Pancreas (tissue), 10 donors: ENCODE results near the gene BEST3. TPM values are rescaled to one million over a fixed set of nuclear protein-coding genes. Genes with fewer than 3 reads are reported as not detected.
A peak's percentile ranks its signal among the peaks of the same experiment; 100 is the strongest.

Source experiments
- ATAC-seq, 4 donors: fragments of 200-7000 bp; cut with Tn5 transposase; one replicate each; pipeline versions ENCODE4 v1.8.0 to v1.9.1; 2020; ENCODE audit warnings: mild to moderate bottlenecking in 4 of 4, moderate library complexity in 4 of 4
- DNase-seq, 6 donors: peaks; one replicate each; pipeline ENCODE4 v3.0.0-alpha.2; 2020
- FAIRE-seq: peaks from 2 replicates; lab custom pipeline; 2012; peaks lifted over from hg19 to GRCh38; lab: Jason Lieb, UNC
- H3K27ac ChIP-seq, 4 donors: fragments of 200-600 bp; sonication (generic); 1 replicate in 3 of 4; 2 replicates in 1 of 4; pipeline versions ENCODE4 v1.5.0 to v1.8.0; 2020
- H3K27me3 ChIP-seq, 4 donors: fragments of 200-600 bp; one replicate each; pipeline ENCODE4 v1.8.0; 2021
- H3K36me3 ChIP-seq, 3 donors: fragments of 200-600 bp; sonication (generic) in 1 of 3; one replicate each; pipeline versions ENCODE4 v1.5.0 to v1.8.0; 2020 to 2021
- H3K4me1 ChIP-seq, 3 donors: fragments of 200-600 bp; one replicate each; pipeline ENCODE4 v1.8.0; 2021
- H3K4me3 ChIP-seq, 4 donors: fragments of 200-600 bp; sonication (generic) in 2 of 4; one replicate each; pipeline versions ENCODE4 v1.5.0 to v1.8.0; 2020 to 2021
- H3K9me3 ChIP-seq, 4 donors: fragments of 200-600 bp; one replicate each; pipeline ENCODE4 v1.8.0; 2021
- CTCF ChIP-seq, 4 donors: fragments of 200-600 bp; sonication (generic) in 3 of 4; IDR thresholded peaks; one replicate each; pipeline versions ENCODE4 v1.5.0 to v1.8.0; 2021; ENCODE audit warnings: antibody characterized with exemption in 4 of 4
- WGBS, 2 donors: extraction: QIAGEN DNeasy Blood & Tissue Kit; methylation state at CpG; one replicate each; pipeline ENCODE4 v1.1.7; 2013; 5-methylcytosine and 5-hydroxymethylcytosine counted together
- intact Hi-C, 3 donors: fragments of 100-400 bp; cut with DNase I; formaldehyde crosslinking; loops; one replicate each; pipeline versions ENCODE4 v1.11.1 to v1.14.2; 2022
- polyA plus RNA-seq, 2 donors: library from polyadenylated mRNA; stranded (reverse); fragments of 200-250 nt; gene quantifications; one replicate each; pipeline ENCODE4 v1.2.3, GENCODE V29; 2013
- total RNA-seq, 6 donors: library from RNA; stranded (reverse); fragmentation: NEBNext Ultra II Directional in 4 of 6; extraction: Animal tissue kit (Norgen Biotek cat#: 25700) in 4 of 6; gene quantifications; one replicate each; pipeline versions ENCODE4 v1.2.1 to v1.2.4, GENCODE V29; 2021 to 2023
- donor health status: healthy with polysubstance abuse.
- donor health status: DM: no; HTN: no; CAD: no; lungs with moderate emphysema.
- donor health status: DM: no; HTN: no; CAD: no.
- donor health status: control.
- donor health status: control.
- donor health status: Bipolar disorder and iron deficiency.
- donor health status: DM: yes; HTN: yes; CAD: no.
- donor health status: DM: no; HTN: no; CAD: no.
- donor health status: DM: no; HTN: no; CAD: no.
- donor health status: DM: yes; HTN: yes; CAD: no.

BEST3 gene
- total and polyA plus RNA-seq, 8 donors: 0.12 to 2.8 (median 1.2) TPM; not detected in 2

GRCh38 chr12:69688471-69689427, 10.4 kb downstream of the BEST3 start:
- intact Hi-C loops: no loop called here

DNA sequence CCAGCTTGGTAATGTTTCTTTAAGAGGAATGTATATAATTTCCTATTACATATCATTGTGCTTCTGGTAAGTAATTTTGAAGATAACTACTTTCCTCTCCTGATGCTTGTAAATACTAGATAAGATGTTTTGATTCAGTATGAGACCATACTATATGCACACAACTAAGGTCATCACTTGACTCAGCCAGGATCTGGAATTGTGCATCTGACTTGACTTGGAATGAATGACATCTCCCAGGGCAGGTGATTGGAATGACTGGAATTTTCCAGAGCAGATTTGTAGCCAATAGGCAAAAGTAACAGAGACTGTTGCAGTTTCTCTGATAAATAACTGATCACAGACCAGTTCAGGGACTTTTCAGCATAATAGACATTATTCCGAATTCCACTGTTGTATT, 11.1 kb downstream of the BEST3 start:
- intact Hi-C loops: no loop called here
- DNase-seq (no peak), ATAC-seq (no peak), FAIRE-seq (no peak)
- no peak overlapping the region for H3K4me3 ChIP-seq
- H3K36me3 ChIP-seq: no peaks in the 10 kb centered on the region
- H3K27me3 ChIP-seq: no peaks in the 10 kb centered on the region
- WGBS, 2 donors: 44 to 64% methylated on average over 1 of the region's 1 CpG
- no peaks in the 10 kb centered on the region for H3K9me3 ChIP-seq
- H3K4me1 ChIP-seq: peaks cover 0 to 3% (median 0%) of the 10 kb centered on the region in 3 donors
- no peak overlapping the region for H3K27ac ChIP-seq
- TF ChIP-seq CTCF (IDR thresholded peaks at IDR 0.05): no peak

More at GRCh38 chr12:69688471-69689427, 10.4 kb downstream of the BEST3 start:
- ATAC-seq (peak in 3 of 4 donors; percentile 52 to 88 (median 79)), DNase-seq (peak in 5 of 6 donors; percentile 2 to 59 (median 15)), FAIRE-seq (no peak)
- Histone ChIP-seq H3K36me3 (no peaks in the 10 kb centered on the region), H3K4me3 (no peak overlapping the region), H3K9me3 (no peaks in the 10 kb centered on the region), H3K27ac (peak overlapping the region in 1 of 4 donors; percentile 15), H3K27me3 (no peaks in the 10 kb centered on the region), H3K4me1 (peaks cover 0 to 3% (median 0%) of the 10 kb centered on the region in 3 donors)
- 61 to 65% methylated on average over 14 of the region's 14 CpGs for WGBS, 2 donors
- TF ChIP-seq CTCF (IDR thresholded peaks at IDR 0.05): no peak

GRCh38 chr12:69687390-69687789, 11.7 kb downstream of the BEST3 start:
- DNase-seq (no peak), FAIRE-seq (no peak), ATAC-seq (no peak)
- Histone ChIP-seq H3K27me3 (no peaks in the 10 kb centered on the region), H3K36me3 (no peaks in the 10 kb centered on the region), H3K9me3 (no peaks in the 10 kb centered on the region), H3K27ac (no peak overlapping the region), H3K4me3 (no peak overlapping the region), H3K4me1 (peaks cover 0 to 3% (median 0%) of the 10 kb centered on the region in 3 donors)
- TF ChIP-seq CTCF (IDR thresholded peaks at IDR 0.05): no peak
- intact Hi-C loops: no loop called here
- 76 to 89% methylated on average over 4 of the region's 4 CpGs for WGBS, 2 donors

DNA sequence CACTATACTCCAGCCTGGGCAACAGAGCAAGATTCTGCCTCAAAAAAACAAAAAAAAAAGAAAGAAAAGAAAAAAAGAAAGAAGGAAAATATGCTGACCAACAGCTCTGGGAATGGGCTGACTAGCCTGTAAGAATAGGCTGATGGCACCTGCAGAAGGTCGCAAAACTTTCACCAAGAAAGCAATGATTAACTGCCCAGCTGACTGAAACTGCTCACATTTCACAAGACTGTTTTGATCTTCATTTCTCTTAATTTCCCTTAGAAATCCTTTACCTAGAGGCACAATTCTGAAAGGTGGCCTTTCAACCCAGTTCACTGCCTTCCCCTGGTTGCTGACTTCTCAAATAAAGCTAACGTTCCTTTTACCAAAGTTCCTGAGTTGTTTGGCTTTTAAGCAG, 12.4 kb downstream of the BEST3 start:
- Histone ChIP-seq H3K27ac (no peak overlapping the region), H3K4me1 (peaks cover 0 to 3% (median 0%) of the 10 kb centered on the region in 3 donors), H3K4me3 (no peak overlapping the region), H3K9me3 (no peaks in the 10 kb centered on the region), H3K36me3 (no peaks in the 10 kb centered on the region), H3K27me3 (no peaks in the 10 kb centered on the region)
- ATAC-seq (no peak), FAIRE-seq (no peak), DNase-seq (no peak)
- no peak for TF ChIP-seq CTCF (IDR thresholded peaks at IDR 0.05)
- intact Hi-C loops: no loop called here
- WGBS, 2 donors: 61 to 63% methylated on average over 2 of the region's 2 CpGs

GRCh38 chr12:69685810-69686209, 13.3 kb downstream of the BEST3 start:
- no peak for ATAC-seq
- WGBS, 2 donors: 87 to 88% methylated on average over 2 of the region's 2 CpGs
- FAIRE-seq: no peak

More at GRCh38 chr12:69685810-69686209, 13.3 kb downstream of the BEST3 start:
- DNase-seq: no peak
- H3K4me3 ChIP-seq: no peak overlapping the region
- TF ChIP-seq CTCF (IDR thresholded peaks at IDR 0.05): no peak
- H3K27me3 ChIP-seq: no peaks in the 10 kb centered on the region
- intact Hi-C loops: no loop called here
- H3K4me1 ChIP-seq: peaks cover 0 to 3% (median 0%) of the 10 kb centered on the region in 3 donors
- no peaks in the 10 kb centered on the region for H3K36me3 ChIP-seq
- H3K9me3 ChIP-seq: no peaks in the 10 kb centered on the region
- no peak overlapping the region for H3K27ac ChIP-seq
